H1 (cell line): ENCODE measurements around the gene SCG3. TPM values are rescaled to one million over a fixed set of nuclear protein-coding genes. Genes with fewer than 3 reads are reported as not detected.
A peak's percentile ranks its signal among the peaks of the same experiment; 100 is the strongest.

Source experiments
- CTCF ChIA-PET: fragments of 300-600 bp; sonication (Branson Sonifier 250); formaldehyde crosslinking; loops from one replicate; lab custom pipeline; 2021; ENCODE audit not compliant: partially characterized antibody; lab: Charles Lee
- POLR2A ChIA-PET: fragments of 300-600 bp; sonication (Branson Sonifier 250); formaldehyde crosslinking; loops from one replicate; lab custom pipeline; 2021; ENCODE audit warnings: inconsistent platforms; ENCODE audit not compliant: partially characterized antibody; lab: Charles Lee
- DNase-seq, 2 experiments: peaks; one replicate each; pipeline versions ENCODE4 v3.0.0 to v3.0.0-alpha.2; 2010 to 2022; ENCODE audit warnings: low spot score in 2 of 2, low read depth in 1 of 2, mixed read lengths in 1 of 2
- FAIRE-seq: peaks from 2 replicates; lab custom pipeline; 2011; peaks lifted over from hg19 to GRCh38; lab: Jason Lieb, UNC
- H2AFZ ChIP-seq: 2 replicates; pipeline ENCODE4 v1.8.1; 2012; ENCODE audit warnings: low read length, inconsistent platforms
- H2AK5ac ChIP-seq: 2 replicates; pipeline ENCODE4 v1.6.1; 2013; ENCODE audit warnings: low read depth, low read length
- H2BK120ac ChIP-seq: replicated peaks from 2 replicates; pipeline ENCODE3; 2013; ENCODE audit warnings: low read depth, low read length, inconsistent platforms
- H2BK12ac ChIP-seq: 2 replicates; pipeline ENCODE4 v1.6.1; 2013; ENCODE audit warnings: low read depth, low read length
- H2BK15ac ChIP-seq: 2 replicates; pipeline ENCODE4 v1.6.1; 2013; ENCODE audit warnings: low read length
- H2BK20ac ChIP-seq: 2 replicates; pipeline ENCODE4 v1.6.1; 2013; ENCODE audit warnings: low read length
- H2BK5ac ChIP-seq: 2 replicates; pipeline ENCODE4 v1.6.1; 2013; ENCODE audit warnings: low read depth, low read length
- H3K14ac ChIP-seq: 2 replicates; pipeline ENCODE4 v1.6.1; 2013; ENCODE audit warnings: inconsistent platforms; ENCODE audit not compliant: insufficient read length
- H3K18ac ChIP-seq: 2 replicates; pipeline ENCODE4 v1.6.1; 2013; ENCODE audit warnings: low read length; ENCODE audit errors: extremely low read depth
- H3K23ac ChIP-seq: 2 replicates; pipeline ENCODE4 v1.6.1; 2013; ENCODE audit warnings: inconsistent platforms; ENCODE audit not compliant: insufficient read length
- H3K23me2 ChIP-seq: 2 replicates; pipeline ENCODE4 v1.6.1; 2013; ENCODE audit warnings: low read depth, low read length
- H3K27ac ChIP-seq: 2 replicates; pipeline ENCODE4 v1.6.1; 2011; ENCODE audit warnings: low read depth, low read length, inconsistent platforms
- H3K27me3 ChIP-seq, 4 experiments: replicated peaks in 1 of 4; 1 replicate in 1 of 4; 2 replicates in 3 of 4; pipeline versions ENCODE4 v1.6.1 to v1.8.1; 2011 to 2013; ENCODE audit warnings: low read length in 3 of 4, mild to moderate bottlenecking in 3 of 4, inconsistent platforms in 2 of 4, mixed read lengths in 2 of 4, moderate library complexity in 1 of 4; ENCODE audit not compliant: control insufficient read depth in 3 of 4, insufficient read depth in 3 of 4; ENCODE audit errors: extremely low read depth in 1 of 4
- H3K36me3 ChIP-seq, 4 experiments: 2 replicates each; pipeline versions ENCODE4 v1.6.1 to v1.8.1; 2011 to 2013; ENCODE audit warnings: mild to moderate bottlenecking in 4 of 4, low read length in 3 of 4, moderate library complexity in 2 of 4, control low read depth in 1 of 4, inconsistent platforms in 1 of 4; ENCODE audit not compliant: insufficient read depth in 4 of 4, control insufficient read depth in 2 of 4
- H3K4ac ChIP-seq: replicated peaks from 2 replicates; pipeline ENCODE3; 2013; ENCODE audit warnings: low read length, low read depth, mixed read lengths, inconsistent platforms; ENCODE audit not compliant: insufficient read length
- H3K4me1 ChIP-seq, 4 experiments: replicated peaks in 1 of 4; 1 replicate in 1 of 4; 2 replicates in 3 of 4; pipeline versions ENCODE4 v1.6.1 to v1.8.1; 2011 to 2013; ENCODE audit warnings: low read length in 3 of 4, inconsistent platforms in 2 of 4, mixed read lengths in 1 of 4; ENCODE audit not compliant: insufficient read depth in 4 of 4, control insufficient read depth in 3 of 4
- H3K4me2 ChIP-seq, 2 experiments: 2 replicates each; pipeline versions ENCODE4 v1.6.1 to v1.8.1; 2011 to 2013; ENCODE audit warnings: low read depth in 2 of 2, low read length in 2 of 2, control low read depth in 1 of 2, inconsistent platforms in 1 of 2, mild to moderate bottlenecking in 1 of 2; ENCODE audit not compliant: insufficient read depth in 1 of 2
- H3K4me3 ChIP-seq, 4 experiments: fragments of 200-600, 300-600 bp in 1 of 4; sonication (generic), shearing (Covaris generic), sonication (Bioruptor Twin) in 1 of 4; 2 replicates each; pipeline versions ENCODE4 v1.5.1 to v1.8.1; 2011 to 2016; ENCODE audit warnings: low read length in 4 of 4, low read depth in 3 of 4, control low read depth in 2 of 4, inconsistent platforms in 2 of 4, mild to moderate bottlenecking in 2 of 4, mixed read lengths in 1 of 4, moderate library complexity in 1 of 4; ENCODE audit not compliant: insufficient read depth in 2 of 4; ENCODE audit errors: extremely low read depth in 1 of 4
- H3K56ac ChIP-seq: replicated peaks from 2 replicates; pipeline ENCODE3; 2013; ENCODE audit warnings: low read depth, mild to moderate bottlenecking, mixed read lengths, low read length, inconsistent platforms; ENCODE audit not compliant: insufficient read length
- H3K79me1 ChIP-seq: 2 replicates; pipeline ENCODE4 v1.6.1; 2013; ENCODE audit warnings: low read depth, low read length, control low read depth
- H3K79me2 ChIP-seq, 2 experiments: 2 replicates each; pipeline versions ENCODE4 v1.6.1 to v1.8.1; 2012 to 2013; ENCODE audit warnings: low read length in 2 of 2, mild to moderate bottlenecking in 2 of 2, inconsistent platforms in 1 of 2; ENCODE audit not compliant: insufficient read depth in 2 of 2, control insufficient read depth in 1 of 2
- H3K9ac ChIP-seq, 4 experiments: replicated peaks in 1 of 4; 1 replicate in 1 of 4; 2 replicates in 3 of 4; pipeline versions ENCODE4 v1.6.1 to v1.8.1; 2011 to 2013; ENCODE audit warnings: low read depth in 3 of 4, low read length in 3 of 4, control low read depth in 2 of 4, mild to moderate bottlenecking in 2 of 4, moderate library complexity in 2 of 4, inconsistent platforms in 1 of 4; ENCODE audit errors: extremely low read depth in 1 of 4
- H3K9me3 ChIP-seq, 2 experiments: 2 replicates each; pipeline versions ENCODE4 v1.6.1 to v1.8.1; 2012 to 2013; ENCODE audit warnings: mild to moderate bottlenecking in 2 of 2, moderate library complexity in 2 of 2, control low read depth in 1 of 2, inconsistent platforms in 1 of 2, low read depth in 1 of 2, low read length in 1 of 2, mixed read lengths in 1 of 2; ENCODE audit not compliant: insufficient read depth in 2 of 2
- H4K20me1 ChIP-seq, 2 experiments: replicated peaks in 1 of 2; 2 replicates each; pipeline versions ENCODE3 to v1.8.1; 2011 to 2013; ENCODE audit warnings: inconsistent platforms in 2 of 2, low read length in 2 of 2, mild to moderate bottlenecking in 1 of 2; ENCODE audit not compliant: insufficient read depth in 2 of 2, control insufficient read depth in 1 of 2
- H4K5ac ChIP-seq: 2 replicates; pipeline ENCODE4 v1.6.1; 2013; ENCODE audit warnings: low read length, low read depth, mixed read lengths, inconsistent platforms; ENCODE audit not compliant: insufficient read length
- H4K8ac ChIP-seq: 2 replicates; pipeline ENCODE4 v1.8.0; 2013; ENCODE audit warnings: mild to moderate bottlenecking, moderate library complexity, low read length, inconsistent platforms; ENCODE audit not compliant: insufficient read depth; ENCODE audit errors: extremely low read depth
- H4K91ac ChIP-seq: replicated peaks from 2 replicates; pipeline ENCODE3; 2013; ENCODE audit warnings: low read length, mixed read lengths, inconsistent platforms; ENCODE audit not compliant: insufficient read length
- HDAC6 ChIP-seq: IDR thresholded peaks from one replicate; pipeline ENCODE4 v1.7.1; 2012; ENCODE audit warnings: low read depth, mild to moderate bottlenecking, inconsistent platforms, low read length, moderate library complexity
- KDM4A ChIP-seq: IDR thresholded peaks from one replicate; pipeline ENCODE4 v1.7.1; 2012; ENCODE audit warnings: low read depth, mild to moderate bottlenecking, moderate library complexity, low read length, inconsistent platforms; ENCODE audit not compliant: severe bottlenecking
- WGBS, 2 experiments: shearing (Covaris generic) in 1 of 2; methylation state at CpG; one replicate each; pipeline versions ENCODE4 v1.1.6 to v1.1.7; 2013 to 2015; ENCODE audit warnings: low lambda C conversion rate in 2 of 2, mixed read lengths in 2 of 2, inconsistent platforms in 1 of 2, low coverage in 1 of 2, missing lambda C conversion rate in 1 of 2; ENCODE audit not compliant: insufficient replicate concordance in 2 of 2, insufficient coverage in 1 of 2, insufficient read length in 1 of 2; ENCODE audit errors: extremely low coverage in 1 of 2, missing lambda C conversion rate in 1 of 2; 5-methylcytosine and 5-hydroxymethylcytosine counted together
- polyA plus RNA-seq, 7 experiments: library from polyadenylated mRNA; depleted of rRNA in 3 of 7; stranded (reverse) in 5 of 7; unstranded in 2 of 7; fragments of >200 nt in 5 of 7; fragments of 200-250 nt in 2 of 7; gene quantifications; 1 replicate in 5 of 7; 2 replicates in 1 of 7; 4 replicates in 1 of 7; pipeline versions ENCODE4 v1.2.1 to v1.2.3, GENCODE V29; 2011 to 2013; ENCODE audit warnings: missing spikeins in 2 of 7, mixed read lengths in 2 of 7
- total RNA-seq: library from RNA; stranded (reverse); fragmentation: NEBNext Ultra II Directional; extraction: Animal tissue kit (Norgen Biotek cat#: 25700); gene quantifications from 2 replicates; pipeline ENCODE4 v1.2.1, GENCODE V29; 2021

The SCG3 gene
- total and polyA plus RNA-seq, 2 of the 8 experiments (the other 6 are each of a cell fraction or from before 2014, with no cell fraction given): 5.2 to 45.9 TPM

- Histone ChIP-seq H2AK5ac (no peak overlapping the region), H4K5ac (no peak overlapping the region), H3K27me3 (no peaks in the 10 kb centered on the region), H3K27ac (no peak overlapping the region), H3K4me1 (peaks cover 2 to 11% (median 6%) of the 10 kb centered on the region in 4 experiments; a peak in 5 of 7 replicates), H4K8ac (no peak overlapping the region), H3K4ac (no peak overlapping the region), H2BK12ac (no peak overlapping the region), H2BK120ac (no peak overlapping the region), H3K9ac (no peak overlapping the region), H3K23ac (no peak overlapping the region), H2BK20ac (no peak overlapping the region), H3K4me2 (peak overlapping the region in 1 of 2 experiments; percentile 9; a peak in 1 of 4 replicates), H3K79me1 (no peaks in the 10 kb centered on the region), H2BK5ac (no peak overlapping the region), H4K20me1 (no peaks in the 10 kb centered on the region), H4K91ac (no peak overlapping the region), H3K4me3 (no peak overlapping the region), H3K79me2 (no peaks in the 10 kb centered on the region), H2AFZ (no peak overlapping the region), H3K14ac (no peak overlapping the region), H3K56ac (no peak overlapping the region), H3K36me3 (no peaks in the 10 kb centered on the region), H2BK15ac (0 out of 2 replicates have a peak overlapping the region, but pooled peaks have one; percentile 36), H3K18ac (no peak overlapping the region), H3K9me3 (no peaks in the 10 kb centered on the region), H3K23me2 (no peaks in the 10 kb centered on the region; the same call in 1 of the 2 replicates)
- FAIRE-seq (no peak), DNase-seq (no peak)
- ChIA-PET CTCF (no interaction called here), POLR2A (interaction anchor here (0.6 kb wide), 1 partner anchor 77 kb away, joined by 3 read pairs; no protein-coding TSS in a partner anchor)
- TF ChIP-seq KDM4A (no peak), HDAC6 (no peak)
- WGBS, 2 experiments: 71% methylated on average over 4 of the region's 4 CpGs; no CpG with 5 or more reads in 1 of the 2 experiments
Measured at GRCh38 chr15:51727141-51727897, 46.0 kb downstream of the SCG3 start.
